HG02981 (cell line): Measurements from ENCODE around the gene ARL16.
"Not testable (repeated sequence)": the region's sequence is repeated elsewhere in the genome, so short reads cannot be mapped to it uniquely, and the experiment has no call there.

Source experiments
- ATAC-seq: cut with Tn5 transposase; IDR thresholded peaks from one replicate; pipeline ENCODE4 v1.9.1; 2021; ENCODE audit warnings: mild to moderate bottlenecking, moderate library complexity; ENCODE audit not compliant: unreplicated experiment

ARL16 gene

GRCh38 chr17:81696218-81696941 lies 12.8 kb upstream of the ARL16 start:
- no peak for ATAC-seq

- ATAC-seq: no peak
Measured at GRCh38 chr17:81695801-81696200, 12.2 kb upstream of the ARL16 start.

GRCh38 chr17:81695211-81695610 lies 11.6 kb upstream of the ARL16 start:
- ATAC-seq: no peak

- no peak for ATAC-seq
Measured at GRCh38 chr17:81694810-81695209, 11.2 kb upstream of the ARL16 start.

GRCh38 chr17:81693509-81694210 lies 10.1 kb upstream of the ARL16 start:
- ATAC-seq: no peak

- ATAC-seq: no peak
Measured at GRCh38 chr17:81691608-81692007, 8.0 kb upstream of the ARL16 start.

GRCh38 chr17:81691196-81691595 lies 7.6 kb upstream of the ARL16 start:
- ATAC-seq: no peak

- ATAC-seq: no peak
Measured at GRCh38 chr17:81690549-81690948, 7.0 kb upstream of the ARL16 start.

- ATAC-seq: no peak
Measured at GRCh38 chr17:81690066-81690465, 6.5 kb upstream of the ARL16 start.

- ATAC-seq: no peak
Measured at GRCh38 chr17:81688616-81689015, 5.0 kb upstream of the ARL16 start.

GRCh38 chr17:81687770-81688541 lies 4.4 kb upstream of the ARL16 start:
- no peak for ATAC-seq

GRCh38 chr17:81686614-81687013 lies 3.0 kb upstream of the ARL16 start:
- ATAC-seq: no peak

GRCh38 chr17:81685108-81685507 lies 1.5 kb upstream of the ARL16 start:
- no peak for ATAC-seq

- no peak for ATAC-seq
Measured at GRCh38 chr17:81684442-81684911, 880 bp upstream of the ARL16 start.

GRCh38 chr17:81683208-81683583 lies 401 bp downstream of the ARL16 start:
- no peak for ATAC-seq

- no peak for ATAC-seq
Measured at GRCh38 chr17:81682565-81683207, 911 bp downstream of the ARL16 start.

- ATAC-seq: no peak
Measured at GRCh38 chr17:81681672-81682071, 1.9 kb downstream of the ARL16 start.

- ATAC-seq: no peak
Measured at GRCh38 chr17:81680150-81680549, 3.4 kb downstream of the ARL16 start.

GRCh38 chr17:81676906-81677305 lies 6.7 kb downstream of the ARL16 start:
- no peak for ATAC-seq

GRCh38 chr17:81675515-81676221 lies 7.9 kb downstream of the ARL16 start:
- not testable (repeated sequence) for ATAC-seq
